ENCODE data around the gene LRCH4. TPM values are rescaled to one million over a fixed set of nuclear protein-coding genes. Genes with fewer than 3 reads are reported as not detected.
A peak's percentile ranks its signal among the peaks of the same experiment; 100 is the strongest.

Gene LRCH4
- total and polyA plus RNA-seq, 2 of the 8 experiments (the other 6 are each of a cell fraction or from before 2014, with no cell fraction given): 15.5 to 36.6 TPM

- Histone ChIP-seq H2BK20ac (ENCODE audit: low read length) (no peak overlapping the region), H3K23me2 (ENCODE audit: low read depth, low read length) (peaks cover 6% of the 10 kb centered on the region), H3K4me3 (ENCODE audit: extremely low read depth in 1 of 4, insufficient read depth in 2 of 4, low read depth in 3 of 4, low read length in 4 of 4) (peak overlapping the region in 1 of 4 experiments; percentile 1; a peak in 1 of 8 replicates), H3K56ac (replicated peaks; ENCODE audit: insufficient read length, low read depth, low read length) (no peak overlapping the region), H3K4me2 (ENCODE audit: insufficient read depth in 1 of 2, low read depth in 2 of 2, low read length in 2 of 2) (peak overlapping the region; percentile 54 to 57; a peak in 3 of 4 replicates), H2AK5ac (ENCODE audit: low read depth, low read length) (no peak overlapping the region), H2BK5ac (ENCODE audit: low read depth, low read length) (0 out of 2 replicates have a peak overlapping the region, but pooled peaks have one; percentile 18), H3K79me2 (ENCODE audit: control insufficient read depth in 1 of 2, insufficient read depth in 2 of 2, low read length in 2 of 2) (no peaks in the 10 kb centered on the region), H3K18ac (ENCODE audit: extremely low read depth, low read length) (0 out of 2 replicates have a peak overlapping the region, but pooled peaks have one; percentile 13), H3K9me3 (ENCODE audit: insufficient read depth in 2 of 2, low read depth in 1 of 2, low read length in 1 of 2) (no peaks in the 10 kb centered on the region), H3K27ac (ENCODE audit: low read depth, low read length) (no peak overlapping the region), H3K14ac (ENCODE audit: insufficient read length) (no peak overlapping the region), H2BK15ac (ENCODE audit: low read length) (no peak overlapping the region), H3K79me1 (ENCODE audit: low read depth, low read length) (no peaks in the 10 kb centered on the region), H3K27me3 (replicated peaks in 1 of 4; ENCODE audit: control insufficient read depth in 3 of 4, extremely low read depth in 1 of 4, insufficient read depth in 3 of 4, low read length in 3 of 4) (peaks cover 0 to 2% (median under 1%) of the 10 kb centered on the region in 4 experiments; a peak in 4 of 7 replicates), H3K4ac (replicated peaks; ENCODE audit: insufficient read length, low read depth, low read length) (no peak overlapping the region), H2AFZ (ENCODE audit: low read length) (no peak overlapping the region), H3K23ac (ENCODE audit: insufficient read length) (no peak overlapping the region), H4K20me1 (replicated peaks in 1 of 2; ENCODE audit: control insufficient read depth in 1 of 2, insufficient read depth in 2 of 2, low read length in 2 of 2) (peaks cover 0 to 2% of the 10 kb centered on the region in 2 experiments), H3K36me3 (ENCODE audit: control insufficient read depth in 2 of 4, insufficient read depth in 4 of 4, low read length in 3 of 4) (no peaks in the 10 kb centered on the region), H4K8ac (ENCODE audit: extremely low read depth, insufficient read depth, low read length) (no peak overlapping the region), H3K9ac (replicated peaks in 1 of 4; ENCODE audit: extremely low read depth in 1 of 4, low read depth in 3 of 4, low read length in 3 of 4) (no peak overlapping the region; a peak in 1 of 7 replicates), H4K5ac (ENCODE audit: insufficient read length, low read depth, low read length) (no peak overlapping the region), H2BK120ac (replicated peaks; ENCODE audit: low read depth, low read length) (no peak overlapping the region), H4K91ac (replicated peaks; ENCODE audit: insufficient read length, low read length) (no peak overlapping the region), H2BK12ac (ENCODE audit: low read depth, low read length) (0 out of 2 replicates have a peak overlapping the region, but pooled peaks have one; percentile 2), H3K4me1 (replicated peaks in 1 of 4; ENCODE audit: control insufficient read depth in 3 of 4, insufficient read depth in 4 of 4, low read length in 3 of 4) (peaks cover 0 to 13% (median 6%) of the 10 kb centered on the region in 4 experiments; a peak in 5 of 7 replicates)
- ChIA-PET POLR2A (ENCODE audit: partially characterized antibody) (interaction anchor here (0.8 to 10.0 kb wide), 20 partner anchors 7 to 161 kb away, joined by 3 to 172 read pairs (median 4); partner anchors contain the start of genes AGFG2, MEPCE, MOSPD3 and PCOLCE), CTCF (ENCODE audit: partially characterized antibody) (interaction anchor here (0.6 to 11.4 kb wide), 13 partner anchors 11 to 211 kb away, joined by 3 to 171 read pairs (median 6); partner anchors contain the start of genes MOSPD3 and PCOLCE)
- no peak for DNase-seq (ENCODE audit: low read depth in 1 of 2, low spot score in 2 of 2)
- 72% methylated on average over 20 of the region's 20 CpGs; no CpG with 5 or more reads in 1 of the 2 experiments for WGBS, 2 experiments (ENCODE audit: extremely low coverage in 1 of 2, insufficient coverage in 1 of 2, insufficient read length in 1 of 2, insufficient replicate concordance in 2 of 2, low coverage in 1 of 2, low lambda C conversion rate in 2 of 2, missing lambda C conversion rate in 1 of 2)
- no peak for FAIRE-seq
- TF ChIP-seq TEAD4 (IDR thresholded peaks at IDR 0.05; ENCODE audit: low read depth, low read length) (no peak), EZH2 (IDR thresholded peaks at IDR 0.05; ENCODE audit: low read depth, low read length, severe bottlenecking) (no peak), TCF12 (IDR thresholded peaks at IDR 0.05; ENCODE audit: low read depth, low read length) (no peak), SIRT6 (IDR thresholded peaks at IDR 0.05; ENCODE audit: low read length) (no peak), BACH1 (IDR thresholded peaks at IDR 0.05; ENCODE audit: low read length) (no peak), CHD2 (IDR thresholded peaks at IDR 0.05; ENCODE audit: low read length) (no peak), SIN3A (conservative IDR thresholded peaks at IDR 0.05 in 1 of 2, IDR thresholded peaks at IDR 0.05 in 1 of 2; ENCODE audit: low read depth in 1 of 2, low read length in 2 of 2) (no peak), NRF1 (IDR thresholded peaks at IDR 0.05; ENCODE audit: low read depth, low read length) (no peak), KDM5A (IDR thresholded peaks at IDR 0.05; ENCODE audit: low read length) (no peak), SP4 (IDR thresholded peaks at IDR 0.05; ENCODE audit: low read length) (no peak)
Observed at GRCh38 chr7:100590077-100590737, 4.3 kb upstream of the LRCH4 start.

All from H1 (cell line).